ENCODE results near the gene C1QTNF3. TPM values are rescaled to one million over a fixed set of nuclear protein-coding genes. Genes with fewer than 3 reads are reported as not detected.

C1QTNF3 gene
- total and polyA plus RNA-seq, 2 of the 8 experiments (the other 6 are each of a cell fraction or from before 2014, with no cell fraction given) = 1.0 to 1.2 TPM

DNA sequence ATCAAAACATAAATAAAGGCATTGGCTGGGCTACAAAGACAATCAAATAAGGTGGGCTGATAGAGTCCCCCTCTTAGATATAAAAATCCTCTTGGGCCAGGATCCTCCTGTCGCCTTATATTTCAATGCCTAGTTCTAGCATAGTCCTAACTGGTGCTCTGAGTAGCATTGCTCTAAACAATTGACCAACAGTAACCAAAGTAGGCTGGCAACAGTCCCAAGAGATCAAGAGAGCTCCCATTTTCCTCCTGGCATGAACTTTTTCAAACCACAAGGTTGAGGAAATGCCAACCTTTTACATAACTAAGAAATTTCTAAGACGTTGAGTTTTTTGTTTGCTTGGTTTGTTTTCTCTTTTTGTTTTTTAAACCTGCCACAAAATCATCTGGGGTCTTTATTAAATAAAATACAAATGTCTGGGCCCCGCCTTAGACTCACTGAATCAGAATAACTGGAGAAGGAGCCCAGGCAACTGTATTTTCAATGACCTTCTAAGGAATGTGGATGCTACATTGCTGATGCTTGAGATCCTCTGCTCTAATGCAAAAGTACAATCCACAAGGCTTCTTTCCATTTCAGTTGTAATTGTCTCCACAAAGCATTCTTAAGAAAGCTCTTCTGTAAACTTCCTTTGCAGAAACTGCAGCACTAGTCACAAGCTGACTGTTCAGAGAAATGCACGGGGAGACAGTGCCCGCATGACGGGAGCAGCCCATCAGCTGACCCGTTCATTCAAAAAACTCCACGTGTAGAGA, 61.4 kb downstream of the C1QTNF3 start (continued):
- TF ChIP-seq SUZ12 (IDR thresholded peaks at IDR 0.05; ENCODE audit: low read length) = no peak
- TF ChIP-seq CBX5 (IDR thresholded peaks at IDR 0.05; ENCODE audit: low read depth, low read length) = no peak
- no peak for TF ChIP-seq KDM1A (IDR thresholded peaks at IDR 0.05; ENCODE audit: borderline replicate concordance, low read length)
- no peak for TF ChIP-seq FOSL1 (IDR thresholded peaks at IDR 0.05; ENCODE audit: insufficient read depth, low read depth, low read length)
